HG03045 (cell line): ENCODE results near the gene DLST.

Experiments
- ATAC-seq: cut with Tn5 transposase; IDR thresholded peaks from one replicate; pipeline ENCODE4 v1.9.1; 2021; ENCODE audit warnings: mild to moderate bottlenecking, moderate library complexity; ENCODE audit not compliant: unreplicated experiment

The DLST gene

DNA sequence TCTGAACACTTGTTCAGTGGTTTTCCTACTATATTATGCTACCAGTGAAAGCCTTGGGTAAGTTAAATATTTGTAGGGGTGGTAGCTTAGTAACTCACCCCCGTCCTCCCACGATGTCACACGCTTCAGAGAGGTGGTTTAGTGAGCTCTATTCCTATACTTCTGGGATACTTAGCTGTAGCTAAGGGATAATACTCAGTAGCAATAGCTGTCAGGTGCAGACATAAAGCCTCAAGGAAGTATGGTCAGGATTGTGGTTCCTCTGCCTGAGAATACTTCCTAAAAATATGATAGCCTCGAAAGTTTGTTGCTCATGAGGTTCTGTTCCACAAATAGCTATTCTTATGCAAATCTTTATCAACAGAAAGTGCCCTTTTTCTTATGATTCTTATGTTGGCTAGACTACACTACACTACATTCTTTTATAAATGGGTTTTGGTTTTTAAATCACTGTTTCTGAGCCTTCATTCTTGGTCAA is 11.9 kb downstream of the DLST start:
- ATAC-seq, result no peak

DNA sequence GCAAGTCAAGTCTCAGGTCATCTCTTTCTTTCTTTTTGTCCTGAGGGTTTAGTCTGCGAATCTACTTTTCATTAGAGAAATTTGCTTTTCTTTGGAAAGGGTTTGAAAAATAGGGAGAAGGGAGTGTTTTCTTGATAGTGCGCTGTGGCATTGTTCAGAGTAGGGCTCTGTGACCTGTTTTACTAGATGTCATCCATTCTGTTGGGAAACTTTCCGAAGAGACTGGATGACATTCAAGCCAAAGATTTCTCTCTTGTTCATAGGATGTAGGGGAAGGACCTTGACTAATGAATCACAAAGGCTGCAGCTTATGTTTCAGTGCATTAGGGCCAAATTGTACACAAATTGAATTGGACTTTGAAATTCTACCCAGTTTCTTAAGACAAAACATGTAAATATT is 14.7 kb downstream of the DLST start:
- ATAC-seq, result no peak

DNA sequence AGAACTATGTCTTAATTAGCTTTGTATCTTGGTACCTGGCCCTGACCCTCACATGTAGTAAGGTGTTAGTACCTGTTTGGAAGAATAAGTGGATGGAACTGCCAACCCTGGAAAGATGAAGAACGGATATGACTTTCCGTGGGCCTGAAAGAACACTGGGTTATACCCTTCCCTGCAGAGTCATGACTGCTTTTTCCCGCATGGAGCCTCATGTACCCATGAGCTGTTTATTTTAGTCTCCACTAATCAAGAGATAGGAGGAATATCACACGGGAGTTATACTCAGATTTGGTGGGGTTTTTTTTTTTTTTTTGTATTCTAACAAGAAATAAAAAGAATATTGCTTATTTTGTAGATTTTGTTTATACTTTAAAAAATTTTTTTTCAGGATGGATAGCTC is 15.9 kb downstream of the DLST start:
- ATAC-seq, result no peak

DNA sequence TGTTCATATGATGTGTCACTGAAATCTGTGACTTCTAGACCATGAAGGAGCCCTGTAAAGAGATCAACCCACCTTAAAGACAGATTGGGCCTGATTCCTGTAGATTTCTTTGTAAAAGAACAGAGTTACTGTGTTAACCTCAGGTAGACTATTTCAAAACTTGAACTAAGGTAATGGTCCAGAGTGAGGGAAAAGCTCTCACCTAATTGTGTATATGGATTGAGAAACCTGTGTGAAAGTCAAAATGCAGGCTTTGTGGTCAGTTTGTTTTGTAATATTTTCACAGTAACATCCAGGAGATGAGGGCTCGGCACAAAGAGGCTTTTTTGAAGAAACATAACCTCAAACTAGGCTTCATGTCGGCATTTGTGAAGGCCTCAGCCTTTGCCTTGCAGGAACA is 16.4 kb downstream of the DLST start:
- ATAC-seq, result no peak

DNA sequence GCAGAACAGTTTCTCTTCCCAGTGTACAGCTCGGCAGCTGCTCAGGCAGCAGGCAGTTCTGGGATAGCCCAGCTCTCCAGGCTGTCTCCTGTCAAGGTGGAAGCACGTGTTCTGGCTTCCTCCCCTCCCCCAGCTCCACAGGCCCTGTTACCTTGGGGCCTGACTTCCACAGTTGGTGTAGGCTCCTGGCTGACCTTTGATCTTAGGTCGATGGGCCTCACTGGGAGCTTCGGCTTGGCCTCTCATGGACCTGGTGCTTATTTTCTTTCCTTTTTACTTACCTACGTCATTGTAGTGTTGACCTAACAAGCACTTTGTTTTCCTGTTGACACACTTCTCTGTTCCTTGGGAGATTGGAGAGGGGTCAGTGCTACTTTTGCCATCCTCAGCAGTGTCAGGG is 17.0 kb downstream of the DLST start:
- no peak for ATAC-seq

DNA sequence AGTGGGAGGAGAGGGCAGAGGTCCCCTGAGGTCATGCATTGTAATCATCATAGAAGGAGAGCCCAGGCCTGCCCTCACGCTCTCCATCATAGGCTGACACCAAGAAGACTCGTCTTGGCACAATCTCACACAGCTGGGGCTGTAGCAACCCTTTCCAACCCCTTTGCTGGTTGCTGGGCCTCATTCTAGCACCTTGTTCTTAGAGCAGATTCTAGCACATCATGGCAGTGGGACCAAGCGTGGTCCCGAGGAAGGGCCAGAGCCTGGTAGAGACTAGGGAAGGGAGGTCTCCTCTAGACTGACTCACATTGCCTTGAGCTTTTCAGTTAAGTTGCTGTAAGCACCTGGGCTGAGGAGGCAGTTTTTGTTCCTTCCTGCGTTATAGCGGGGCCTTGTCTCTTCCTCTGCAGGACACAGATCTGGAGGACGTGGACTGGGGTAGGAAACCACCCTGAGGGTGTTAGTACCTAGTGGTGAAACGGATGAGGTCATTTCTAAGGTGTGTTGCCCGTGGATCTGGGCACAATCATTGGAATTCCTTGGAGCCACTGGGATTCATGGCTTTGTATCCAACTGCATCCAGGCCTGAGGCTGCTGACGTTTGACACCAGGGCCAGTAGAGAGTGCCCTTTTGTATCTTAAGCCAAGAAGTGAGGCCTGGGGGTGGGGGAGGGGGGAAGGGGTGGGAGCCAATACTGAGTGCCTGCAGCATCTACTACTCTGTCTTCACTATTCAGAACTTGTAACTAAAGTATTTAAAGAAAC is 21.4 kb downstream of the DLST start:
- no peak for ATAC-seq

DNA sequence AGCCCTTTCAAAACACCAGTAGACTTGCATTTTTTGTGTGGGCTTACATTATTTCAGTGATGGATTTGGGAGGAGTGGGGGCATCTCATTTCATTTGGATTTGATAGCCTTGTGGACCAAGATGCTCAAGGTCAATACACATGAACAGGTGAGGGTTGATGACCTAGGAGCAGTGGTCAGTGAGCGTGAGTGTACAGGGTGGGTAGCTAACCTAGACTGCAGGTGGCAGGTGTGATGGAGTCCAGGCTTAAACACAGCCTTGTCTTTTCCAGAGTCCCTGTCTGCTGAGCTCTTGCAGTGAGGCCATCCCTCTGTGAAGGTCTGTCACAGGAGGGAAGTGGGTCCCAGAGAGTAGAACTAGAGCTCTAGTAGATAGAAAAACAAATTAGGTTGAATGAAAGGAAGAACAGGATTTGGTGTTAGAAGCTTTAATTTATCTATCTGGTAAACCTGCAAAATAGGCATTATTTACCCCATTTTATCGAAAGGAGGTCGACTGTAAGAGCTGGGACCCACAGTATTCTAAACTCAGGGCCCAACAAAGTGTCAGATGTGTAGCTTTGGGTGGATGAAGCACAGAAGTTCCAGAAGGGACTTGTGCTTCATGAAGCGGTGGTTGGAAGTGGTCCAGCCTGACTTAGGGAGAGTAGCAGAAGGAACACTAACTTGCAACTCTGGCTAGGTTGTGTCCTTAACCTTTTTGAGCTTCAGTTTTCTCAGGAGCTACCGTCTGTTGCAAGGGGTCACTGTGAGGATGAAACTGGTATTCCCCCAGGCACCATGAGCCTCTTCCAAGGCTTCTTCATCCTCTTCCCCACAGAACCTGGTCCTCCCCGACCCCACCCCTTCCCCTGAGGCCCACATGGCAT is 23.2 kb downstream of the DLST start:
- no peak for ATAC-seq

DNA sequence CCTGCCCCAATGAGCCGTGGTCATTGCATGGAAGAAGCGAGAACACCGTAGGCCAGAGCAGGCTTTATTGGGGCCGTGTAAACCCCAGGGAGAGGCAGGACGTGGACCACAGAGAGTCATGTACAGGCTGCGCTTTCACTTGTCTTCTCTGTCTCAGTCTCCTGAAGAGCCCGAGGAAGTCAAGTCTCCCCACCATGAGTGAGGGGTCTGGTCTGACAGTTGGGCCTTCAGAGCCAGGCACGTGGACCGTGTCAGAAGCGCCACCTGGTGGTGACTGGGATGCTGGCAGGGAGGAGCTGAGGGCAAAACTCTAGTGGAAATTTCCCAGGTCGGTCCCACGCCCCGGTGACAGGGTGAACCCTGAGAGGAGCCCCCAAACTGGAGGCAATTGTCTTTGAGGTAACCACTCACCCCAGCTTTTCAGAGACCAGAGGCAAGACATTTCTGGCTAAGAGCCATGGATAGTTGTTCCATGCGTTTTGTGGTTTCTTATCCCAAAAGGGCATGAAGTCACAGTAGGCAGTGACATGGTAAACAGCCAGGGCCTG is 24.0 kb downstream of the DLST start:
- no peak for ATAC-seq

DNA sequence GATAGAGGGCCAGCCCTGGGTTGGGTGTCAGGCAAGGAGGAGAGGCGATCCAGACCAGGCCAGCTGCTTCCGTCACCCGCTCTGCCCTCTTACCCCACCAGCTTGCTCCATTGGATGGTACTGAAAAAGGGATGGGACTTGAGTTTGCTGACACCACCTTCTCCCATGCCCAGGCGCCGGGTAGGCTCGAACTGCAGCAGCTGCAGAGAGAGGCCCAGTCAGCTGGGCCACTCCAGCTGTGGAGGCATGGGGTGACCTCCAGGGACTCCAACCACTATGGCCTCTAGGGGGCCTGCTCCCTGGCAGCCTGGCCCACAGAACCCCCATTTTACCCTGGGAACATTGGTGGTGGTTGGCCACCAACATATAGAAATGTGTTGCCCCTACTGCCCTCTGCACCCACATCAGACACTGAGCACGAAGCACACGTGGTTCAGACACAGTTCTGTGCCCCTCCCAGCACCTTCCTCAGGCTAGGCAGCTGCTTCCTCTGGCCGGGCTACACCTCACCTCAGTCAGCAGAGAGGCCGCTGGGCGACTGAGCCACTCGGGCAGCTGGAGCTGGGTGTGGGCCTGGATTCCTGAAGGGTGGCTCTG is 25.3 kb downstream of the DLST start:
- no peak for ATAC-seq

DNA sequence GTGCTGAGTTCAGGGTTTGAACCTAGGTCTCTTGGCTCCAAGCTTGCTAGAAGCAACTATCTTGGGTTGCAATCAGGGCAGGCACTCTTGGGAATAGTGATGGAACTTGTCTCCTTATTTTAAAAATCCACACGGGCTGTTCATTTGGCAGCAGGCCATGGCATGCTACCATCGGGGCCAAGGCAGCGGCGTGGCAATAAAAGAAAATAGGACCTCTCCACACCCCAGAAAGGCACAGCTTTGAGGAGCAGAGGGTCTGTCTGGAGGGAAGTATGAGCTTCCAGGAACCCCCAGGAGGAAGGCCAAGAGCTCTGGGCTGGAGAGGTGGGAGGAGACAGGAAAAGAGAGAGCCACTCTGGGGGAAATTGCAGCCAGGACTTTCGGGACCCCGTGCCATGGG is 26.0 kb downstream of the DLST start:
- ATAC-seq, result no peak

DNA sequence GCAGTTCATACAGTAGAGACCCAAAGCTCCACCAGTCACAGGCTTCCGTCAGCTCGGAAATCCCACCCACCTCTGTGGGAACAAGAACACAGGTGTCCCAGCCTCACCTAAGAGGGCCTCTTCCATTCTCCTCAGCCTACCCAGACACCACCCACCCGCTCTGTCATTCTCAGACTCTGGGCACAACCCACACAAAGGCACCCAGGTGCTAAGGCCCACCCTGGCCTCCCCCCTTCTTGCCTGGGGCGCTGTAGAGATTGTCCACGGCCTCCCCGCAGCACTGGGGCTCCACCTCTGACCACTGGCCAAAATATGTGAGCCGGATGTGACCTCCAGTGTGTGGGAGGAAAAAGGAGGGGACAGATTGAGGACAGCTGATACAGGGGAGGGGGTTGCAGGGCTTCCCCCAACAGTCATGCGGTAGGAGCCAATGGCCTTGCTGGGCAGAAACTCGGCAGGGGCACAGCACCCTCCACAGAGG is 27.2 kb downstream of the DLST start:
- no peak for ATAC-seq

DNA sequence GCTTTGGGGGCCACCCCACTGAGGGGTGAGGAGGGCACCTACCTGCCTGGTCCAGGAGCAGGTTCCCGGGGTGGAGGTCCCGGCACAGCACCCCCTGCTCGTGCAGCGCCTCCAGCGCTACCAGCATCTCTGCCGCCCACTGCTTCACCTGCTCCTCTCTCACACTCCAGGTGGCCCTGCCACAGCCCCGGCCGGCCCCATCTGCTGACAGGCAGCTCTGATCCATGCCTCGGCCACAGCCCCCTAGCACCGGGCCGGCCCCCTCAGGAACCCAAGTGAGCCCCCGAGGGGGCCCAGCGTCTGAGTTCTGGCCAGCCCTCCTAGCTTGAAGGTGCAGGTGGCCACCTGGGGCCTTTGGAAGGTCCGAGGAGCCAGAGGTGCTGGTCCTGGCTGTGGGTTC is 27.8 kb downstream of the DLST start:
- ATAC-seq, result no peak

DNA sequence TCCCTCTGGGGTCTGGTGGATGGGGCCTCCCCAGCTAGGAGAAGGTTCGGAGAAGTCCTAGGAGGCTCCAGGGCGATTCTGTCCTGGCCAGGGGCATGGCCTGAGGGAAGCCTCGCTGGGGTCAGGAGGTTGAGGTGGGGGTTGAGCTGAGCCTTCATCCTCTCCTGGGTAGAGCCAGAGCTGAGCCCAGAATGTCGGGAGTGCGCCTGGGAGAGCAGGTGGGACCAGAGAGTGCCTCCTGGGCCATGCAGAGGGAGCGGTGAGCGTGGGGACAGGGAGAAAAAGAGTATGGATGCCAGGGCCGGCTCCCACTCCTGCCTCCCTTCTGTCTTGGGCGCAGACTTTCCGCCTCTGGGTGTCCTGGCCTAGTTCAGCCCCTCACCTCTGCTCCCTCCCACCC is 28.2 kb downstream of the DLST start:
- ATAC-seq, result no peak

DNA sequence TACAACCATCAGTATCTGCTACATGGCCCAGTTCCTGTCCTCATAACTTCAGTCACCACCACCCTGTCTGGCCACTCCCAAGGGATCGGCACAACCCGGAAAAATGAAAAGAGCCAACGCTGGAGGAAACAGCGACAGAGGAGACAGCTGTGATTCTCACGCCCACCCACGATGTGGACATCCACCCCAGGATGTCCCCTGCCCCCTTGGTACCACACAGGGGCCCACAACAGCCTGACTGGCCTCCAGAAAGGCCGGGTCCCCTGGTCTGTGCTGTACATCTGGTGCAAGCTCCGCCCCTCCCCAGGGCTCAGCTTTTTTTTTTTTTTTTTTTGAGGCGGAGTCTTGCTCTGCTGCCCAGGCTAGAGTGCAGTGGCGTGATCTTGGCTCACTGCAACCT is 28.8 kb downstream of the DLST start:
- no peak for ATAC-seq

DNA sequence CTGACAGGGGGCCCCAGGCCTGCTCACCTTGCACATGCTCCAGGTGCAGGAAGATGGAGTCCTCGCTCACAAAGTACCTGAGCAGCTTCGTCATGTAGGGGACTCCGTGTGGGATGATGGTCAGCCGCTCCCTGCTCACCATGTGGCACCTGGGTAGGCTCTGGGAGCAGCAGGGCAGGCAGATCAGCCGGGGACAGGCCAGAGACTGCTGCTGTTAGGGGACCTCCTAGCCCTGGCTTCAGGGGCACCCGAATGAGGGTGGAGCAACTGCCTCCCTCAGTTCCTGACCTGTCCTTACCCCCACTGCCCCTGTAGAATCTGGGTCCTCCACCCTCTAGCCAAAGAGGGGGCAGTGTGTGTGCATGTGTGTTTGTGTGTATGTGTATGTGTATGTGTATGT is 29.5 kb downstream of the DLST start:
- ATAC-seq, result no peak

DNA sequence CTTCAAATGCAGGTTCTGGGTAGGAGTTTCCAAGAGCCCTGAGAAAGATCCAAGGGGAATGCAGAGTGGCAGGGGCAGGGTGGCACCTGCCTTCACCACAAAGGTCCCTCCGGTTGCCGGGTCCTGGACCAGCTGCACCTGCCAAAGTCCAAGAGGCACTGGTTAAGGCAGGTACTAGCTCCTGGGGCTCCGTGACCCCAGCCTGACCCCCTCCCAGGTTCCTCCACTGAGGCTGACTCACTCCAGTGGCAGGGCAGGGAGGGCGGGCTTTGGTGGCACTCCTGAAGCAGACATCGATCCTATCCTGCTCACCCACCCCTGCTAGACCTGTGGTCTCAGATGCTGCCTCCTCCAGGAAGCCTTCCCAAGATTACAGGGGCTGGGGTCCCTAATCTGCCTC is 30.0 kb downstream of the DLST start:
- no peak for ATAC-seq

DNA sequence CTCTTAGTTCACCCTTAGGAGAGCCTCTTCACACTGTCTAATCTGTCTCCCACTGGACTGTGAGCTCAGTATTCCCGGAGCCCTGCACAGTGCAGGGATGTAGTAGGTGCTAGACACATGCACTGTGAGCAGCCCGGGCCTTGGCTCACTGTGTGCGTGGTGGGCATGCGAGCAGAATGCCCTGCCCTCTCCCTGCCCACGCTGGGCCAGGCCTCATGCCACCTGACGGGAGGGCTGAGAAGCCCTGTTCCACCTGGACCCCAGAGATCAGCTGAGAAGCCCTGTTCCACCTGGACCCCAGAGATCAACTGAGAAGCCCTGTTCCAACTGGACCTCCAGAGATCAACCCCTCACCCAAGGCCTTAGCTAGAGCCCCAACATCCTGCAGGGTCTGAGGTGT is 30.4 kb downstream of the DLST start:
- ATAC-seq, result no peak

DNA sequence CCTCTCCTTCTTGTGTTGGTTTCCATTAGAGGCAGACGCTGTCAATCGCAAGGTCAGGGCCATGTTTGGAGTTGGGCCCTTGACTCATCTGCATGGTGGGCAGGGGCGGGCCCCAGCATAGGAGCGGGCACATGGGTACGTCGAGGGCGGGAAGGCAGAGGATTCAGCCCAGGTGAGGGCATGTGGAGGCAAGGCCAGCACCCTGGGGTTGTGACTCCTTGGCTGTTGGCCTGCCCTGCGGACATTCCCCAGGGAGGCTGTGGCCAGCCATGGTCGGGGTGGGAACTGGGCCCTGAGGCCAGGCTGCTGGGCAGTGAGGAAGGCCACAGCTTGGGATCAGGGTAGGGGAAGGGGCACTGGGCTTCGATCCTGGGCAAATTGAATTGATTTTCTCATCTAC is 31.1 kb downstream of the DLST start:
- no peak for ATAC-seq

DNA sequence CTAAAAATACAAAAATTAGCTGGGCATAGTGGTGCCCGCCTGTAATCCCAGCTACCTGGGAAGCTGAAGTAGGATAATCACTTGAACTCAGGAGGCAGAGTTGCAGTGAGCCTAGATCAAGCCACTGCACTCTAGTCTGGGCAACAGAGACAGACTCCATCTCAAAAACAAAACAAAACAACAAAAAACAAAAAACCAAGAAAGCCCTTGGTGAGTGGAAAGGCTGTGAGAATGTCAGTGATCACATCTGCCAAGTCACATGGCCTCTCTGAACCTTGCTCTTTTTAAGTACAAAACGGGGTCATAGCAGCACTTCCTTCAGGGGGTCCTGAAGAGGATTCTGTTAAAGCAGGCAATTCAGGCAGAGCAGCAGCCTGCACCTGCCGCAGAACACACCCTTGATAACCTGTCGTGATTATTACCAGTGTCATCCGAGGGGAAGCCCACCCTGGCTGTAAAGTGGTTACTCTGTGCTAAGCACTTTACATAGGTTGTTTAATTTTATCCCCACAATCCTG is 31.7 kb downstream of the DLST start:
- no peak for ATAC-seq

DNA sequence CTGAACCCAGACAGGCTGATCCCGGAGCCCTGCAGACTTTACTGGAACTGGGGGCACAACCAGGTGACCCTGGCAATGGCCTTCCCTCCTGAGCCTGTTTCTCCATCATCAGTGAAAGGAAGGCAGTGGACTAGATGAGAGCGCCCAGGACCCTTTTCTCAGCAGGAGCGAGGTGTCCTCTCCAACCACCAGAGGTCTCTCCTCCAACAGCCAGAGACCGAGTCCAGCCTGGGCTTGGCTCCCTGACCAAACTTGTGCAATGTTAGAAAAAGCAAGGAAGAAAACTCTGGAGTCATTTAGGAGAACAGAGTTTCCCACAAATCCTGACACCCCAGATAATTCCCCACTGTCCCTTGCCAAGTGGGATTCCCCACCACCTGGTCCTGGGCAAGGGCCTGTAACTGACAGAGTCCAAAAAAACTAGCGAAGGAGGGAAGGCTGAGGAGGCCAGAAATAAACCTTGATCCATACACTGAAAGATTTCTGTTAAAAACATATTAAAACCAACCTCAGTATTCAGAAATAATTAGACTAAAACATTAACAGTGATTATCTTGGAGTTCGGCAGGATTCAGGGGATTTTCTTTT is 32.4 kb downstream of the DLST start:
- ATAC-seq, result no peak

DNA sequence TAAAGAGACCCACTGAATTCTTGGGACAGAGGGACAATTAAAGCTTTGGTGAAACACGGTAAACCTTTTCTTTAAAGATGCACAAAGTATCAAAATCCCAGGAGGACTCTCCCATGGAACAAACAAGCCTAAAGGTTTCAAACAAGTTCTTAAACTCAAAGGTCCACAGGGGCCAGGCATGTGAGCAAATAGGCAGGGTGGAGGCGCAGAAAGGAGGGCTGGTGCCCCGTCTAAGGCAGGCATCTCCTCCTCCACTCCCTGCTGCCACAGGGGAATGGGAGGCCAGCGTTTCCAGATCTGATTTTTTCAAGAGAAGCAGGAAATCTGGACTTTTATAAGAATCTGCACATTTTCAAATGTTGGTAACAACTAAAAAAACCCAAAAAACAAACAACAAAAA is 33.7 kb downstream of the DLST start:
- no peak for ATAC-seq
